NCI-H146 treated with DMSO at 0.1 percent for 48 hours (cell line): ENCODE measurements around the gene BACH2.
"Not testable (repeated sequence)": the region's sequence is repeated elsewhere in the genome, so short reads cannot be mapped to it uniquely, and the experiment has no call there.

Experiments used
- DNase-seq: peaks from one replicate; lab custom pipeline; 2025; ENCODE audit not compliant: unreplicated experiment; lab: John Stamatoyannopoulos, UW

BACH2 gene

DNA sequence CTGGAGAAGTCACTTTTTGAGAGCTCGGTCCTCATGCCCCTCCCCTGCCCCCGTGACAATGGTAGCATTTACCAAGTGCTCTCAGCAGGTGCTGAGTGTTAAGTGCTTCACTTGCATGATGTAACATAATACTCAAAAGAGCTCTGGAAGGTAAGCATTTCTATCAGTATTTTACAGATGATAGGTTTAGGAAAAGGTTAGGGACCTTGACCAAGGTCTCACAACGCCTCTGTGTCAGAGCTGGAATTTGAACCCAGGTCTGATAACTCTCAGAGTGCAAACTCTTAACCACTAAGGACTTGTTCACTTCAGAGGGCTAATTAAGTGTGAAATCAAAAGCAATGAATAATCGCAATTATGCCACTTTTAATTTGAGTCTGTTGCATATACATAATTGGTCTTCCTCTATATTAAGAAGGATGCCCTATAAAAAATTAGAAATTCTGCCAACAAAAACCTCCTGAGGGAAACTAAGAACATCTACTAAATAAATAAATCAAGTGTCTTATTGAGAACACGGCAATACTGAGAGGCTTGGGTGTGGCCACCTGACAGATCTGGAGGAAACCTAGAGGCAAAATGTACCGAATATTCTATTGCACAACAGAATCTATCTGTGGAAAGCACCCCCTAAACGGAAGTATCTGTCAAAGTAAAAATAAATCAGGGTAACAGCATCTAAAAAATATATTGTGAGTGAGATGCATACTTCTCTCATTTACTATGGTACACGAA lies 109.8 kb downstream of the BACH2 start:
- no peak for DNase-seq

DNA sequence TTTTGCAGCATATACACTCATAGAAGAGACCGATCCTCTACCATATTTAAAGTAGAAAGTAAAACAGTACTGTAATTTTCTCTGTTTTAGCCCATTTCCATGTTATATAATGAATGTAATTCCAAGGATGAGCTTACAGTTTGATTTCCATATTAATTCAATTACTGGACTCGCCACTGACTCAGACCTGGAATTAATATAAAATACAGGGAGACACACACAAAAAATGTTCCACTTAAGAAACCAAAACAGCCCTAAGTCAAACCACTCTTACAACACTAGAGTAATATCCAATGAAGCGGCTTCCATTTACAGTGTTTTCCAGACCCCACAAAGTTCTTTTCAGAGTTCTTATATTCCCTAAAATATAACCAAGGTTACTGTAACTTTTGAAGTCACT lies 110.6 kb downstream of the BACH2 start:
- DNase-seq, result no peak

DNA sequence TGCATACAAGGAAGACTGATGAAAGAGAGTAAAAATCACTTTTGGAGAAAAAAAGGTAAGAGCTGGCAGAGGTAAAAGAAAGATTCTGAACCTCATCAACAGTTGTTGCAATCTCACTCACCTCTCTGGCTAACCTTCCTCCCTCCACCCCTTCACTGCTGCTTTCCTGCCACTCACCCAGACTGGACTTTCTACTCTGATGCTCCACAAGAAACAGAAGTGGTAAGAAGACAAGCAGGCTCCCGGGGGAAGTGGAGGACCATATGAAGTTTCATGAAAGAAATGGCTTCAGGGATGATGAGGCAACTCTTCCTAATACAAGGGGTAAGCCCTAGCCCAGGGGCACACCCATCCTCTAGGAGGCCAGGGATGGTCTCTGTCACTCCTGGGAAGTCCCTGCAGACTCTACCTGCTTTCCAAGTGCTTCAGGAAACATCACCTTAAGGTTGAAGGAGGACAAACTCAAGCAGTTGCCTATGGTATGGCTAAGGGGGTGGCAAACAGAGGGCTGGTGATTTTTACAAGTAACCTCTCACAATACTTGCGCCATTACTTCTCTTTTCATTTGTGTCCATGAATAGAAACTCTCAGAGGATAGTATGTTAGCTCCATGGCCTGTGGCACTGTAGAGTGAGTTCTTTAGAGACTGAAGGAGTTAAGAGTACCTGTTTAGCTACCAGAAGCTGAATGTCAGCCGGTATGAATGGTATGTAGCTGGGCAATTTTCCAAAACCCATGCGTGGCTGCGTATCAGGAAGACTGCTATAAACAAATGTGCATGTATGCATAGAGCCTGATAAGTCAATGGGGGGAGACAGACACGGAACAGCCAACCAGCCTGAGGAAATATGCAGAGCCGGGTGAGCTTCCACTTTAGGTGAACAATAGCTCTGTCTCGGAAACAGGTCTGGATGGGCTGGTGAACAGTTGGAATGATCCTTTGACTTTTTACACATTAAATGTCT lies 112.0 kb downstream of the BACH2 start:
- DNase-seq, result no peak

DNA sequence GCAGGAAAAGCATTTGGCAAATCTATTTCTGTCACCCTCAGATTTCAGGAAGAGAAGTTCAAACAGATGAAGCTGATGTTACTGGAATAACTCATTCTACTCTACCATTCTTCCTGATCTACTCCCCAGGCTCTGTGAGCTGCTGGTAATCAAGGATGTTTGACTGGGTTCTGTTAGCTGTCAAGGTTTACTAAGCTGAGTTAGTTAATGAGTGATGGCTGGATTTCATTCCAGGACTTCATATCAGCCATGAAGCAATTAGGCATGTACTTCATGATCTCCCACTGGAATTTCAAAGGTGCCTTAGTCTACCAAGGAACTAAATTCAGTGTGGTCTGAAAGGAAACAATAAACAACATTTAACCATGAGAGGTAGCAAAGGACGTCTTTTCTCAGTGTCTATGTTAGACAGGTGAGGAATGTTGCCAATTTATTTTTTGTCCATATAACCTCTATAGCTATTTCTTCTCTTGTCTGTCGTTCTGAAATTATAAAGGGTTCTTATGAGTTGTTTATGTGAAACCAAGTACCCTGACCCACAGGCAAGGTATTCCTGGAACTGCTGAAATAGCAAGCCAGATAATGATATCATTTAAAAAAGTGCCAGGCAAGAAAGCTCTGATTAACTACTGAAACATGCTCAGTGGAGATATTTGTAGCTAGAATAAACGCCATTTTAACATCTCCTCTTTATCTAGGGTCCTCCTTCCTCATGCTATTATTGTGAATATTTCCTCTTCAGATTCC lies 112.9 kb downstream of the BACH2 start:
- DNase-seq, result no peak

DNA sequence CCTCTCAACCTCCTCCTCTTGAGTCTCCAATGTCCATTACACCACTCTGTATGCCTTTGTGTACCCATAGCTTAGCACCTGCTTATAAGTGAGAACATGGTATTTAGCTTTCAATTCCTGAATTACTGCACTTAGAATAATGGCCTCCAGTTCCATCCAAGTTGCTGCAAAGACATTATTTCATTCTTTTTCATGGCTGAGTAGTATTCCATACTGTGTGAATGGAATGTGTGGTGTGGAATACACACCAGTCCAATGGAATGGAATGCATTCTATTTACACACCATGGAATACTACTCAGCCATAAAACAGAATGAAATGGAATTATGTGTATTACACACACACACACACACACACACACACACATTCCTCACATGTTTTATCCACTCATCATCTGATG lies 116.1 kb downstream of the BACH2 start:
- no peak for DNase-seq

DNA sequence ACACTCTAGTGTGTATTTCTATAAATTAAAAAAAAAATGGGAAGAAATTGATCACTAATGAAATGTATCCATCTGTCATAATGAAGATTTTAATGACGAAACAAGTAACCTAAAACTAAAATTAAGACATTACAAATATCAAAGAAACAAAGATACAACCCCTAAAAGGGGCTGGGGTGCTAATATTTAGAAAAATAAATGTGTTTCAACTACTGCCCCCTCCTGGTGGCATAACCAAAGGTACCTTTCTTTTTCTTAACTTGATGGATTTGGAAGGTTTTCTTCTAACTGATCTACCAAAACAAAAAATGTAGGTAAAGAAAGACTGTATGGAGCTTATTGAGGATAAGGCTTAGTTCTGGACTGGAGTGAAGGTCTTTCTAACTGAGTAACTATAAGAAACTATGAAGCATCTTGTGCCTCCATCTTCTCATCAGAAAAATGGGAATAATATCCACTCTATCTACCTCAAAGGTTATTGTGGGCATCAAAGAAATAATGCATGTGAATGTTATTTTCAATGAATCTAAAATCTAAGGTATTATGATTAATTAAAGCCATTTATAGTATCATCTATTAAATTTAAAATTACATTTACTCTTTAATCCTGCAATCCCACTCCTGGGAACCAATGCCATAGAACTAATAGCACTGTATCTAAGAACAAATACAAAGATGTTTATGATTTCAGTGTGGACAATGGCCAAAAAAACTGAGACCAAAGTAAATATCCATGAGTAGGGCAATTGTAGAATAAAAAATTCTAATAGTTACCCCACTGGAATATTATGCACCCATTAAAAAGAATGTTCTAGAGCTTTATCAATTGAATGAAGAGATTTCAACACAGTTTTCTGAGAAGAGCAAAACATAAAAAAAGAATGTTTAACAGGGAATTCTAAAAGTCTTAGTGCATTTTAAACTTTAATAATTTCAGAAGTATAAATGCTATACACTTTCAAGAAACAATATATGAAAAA lies 117.2 kb downstream of the BACH2 start:
- no peak for DNase-seq

DNA sequence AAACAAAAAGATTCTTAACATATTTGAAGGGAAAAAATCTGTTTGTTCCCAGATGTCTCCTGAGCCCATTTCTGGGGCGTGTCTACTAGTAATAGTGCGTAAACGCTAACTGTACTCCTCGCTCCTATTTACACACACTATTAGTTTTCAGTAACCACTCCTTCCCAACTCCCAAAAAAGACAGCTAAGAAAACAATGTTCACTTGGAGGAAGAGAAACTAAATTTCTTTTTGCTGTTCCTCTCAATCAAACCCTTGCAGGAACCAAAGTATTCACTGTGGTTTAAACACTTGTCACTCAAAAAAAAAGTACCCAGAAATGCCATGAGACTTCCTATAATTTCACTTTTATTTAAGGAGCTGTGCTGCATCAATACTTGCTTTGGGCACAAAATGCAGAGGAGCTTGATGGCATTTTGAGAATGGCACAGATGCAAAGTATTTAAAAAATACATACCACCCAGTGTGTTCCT lies 118.2 kb downstream of the BACH2 start:
- DNase-seq, result no peak

DNA sequence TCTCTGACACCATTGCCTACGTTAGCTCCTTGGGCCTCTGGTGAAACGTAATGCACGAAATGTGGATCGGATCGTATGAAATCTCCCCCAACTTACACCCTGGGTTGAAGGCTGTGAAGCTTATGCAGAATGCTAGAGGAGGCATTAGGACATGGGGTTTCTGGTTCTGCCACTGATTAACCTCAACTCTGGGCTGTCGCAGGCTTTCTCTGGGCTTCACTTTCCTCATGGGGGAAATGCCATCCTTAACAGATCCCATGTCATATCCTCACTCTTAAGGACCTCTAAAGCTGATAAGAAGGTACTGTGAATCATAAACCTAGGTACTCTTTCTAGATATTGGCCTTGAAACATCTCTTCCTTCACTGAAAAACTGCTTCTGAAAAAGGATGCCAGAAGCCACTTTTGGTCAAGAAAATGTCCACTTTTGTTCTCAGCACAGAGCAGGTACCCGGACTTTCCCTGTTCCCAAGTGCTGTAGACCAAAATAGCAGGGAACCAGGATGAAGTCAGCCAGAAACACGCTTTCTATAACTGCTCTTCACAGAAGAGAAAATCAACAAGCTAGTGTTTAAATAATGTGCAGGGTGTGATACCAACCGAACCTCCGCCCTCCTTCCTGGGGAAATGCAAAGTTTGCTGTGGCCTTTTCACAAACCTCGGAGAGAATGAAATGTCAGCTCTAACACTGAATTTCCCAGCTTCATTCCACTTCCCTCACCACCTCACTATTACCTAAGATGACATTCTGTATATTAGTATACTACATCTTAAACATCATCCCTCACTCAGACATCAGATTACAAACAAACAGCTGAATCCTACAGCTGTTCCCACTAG lies 118.9 kb downstream of the BACH2 start:
- no peak for DNase-seq

DNA sequence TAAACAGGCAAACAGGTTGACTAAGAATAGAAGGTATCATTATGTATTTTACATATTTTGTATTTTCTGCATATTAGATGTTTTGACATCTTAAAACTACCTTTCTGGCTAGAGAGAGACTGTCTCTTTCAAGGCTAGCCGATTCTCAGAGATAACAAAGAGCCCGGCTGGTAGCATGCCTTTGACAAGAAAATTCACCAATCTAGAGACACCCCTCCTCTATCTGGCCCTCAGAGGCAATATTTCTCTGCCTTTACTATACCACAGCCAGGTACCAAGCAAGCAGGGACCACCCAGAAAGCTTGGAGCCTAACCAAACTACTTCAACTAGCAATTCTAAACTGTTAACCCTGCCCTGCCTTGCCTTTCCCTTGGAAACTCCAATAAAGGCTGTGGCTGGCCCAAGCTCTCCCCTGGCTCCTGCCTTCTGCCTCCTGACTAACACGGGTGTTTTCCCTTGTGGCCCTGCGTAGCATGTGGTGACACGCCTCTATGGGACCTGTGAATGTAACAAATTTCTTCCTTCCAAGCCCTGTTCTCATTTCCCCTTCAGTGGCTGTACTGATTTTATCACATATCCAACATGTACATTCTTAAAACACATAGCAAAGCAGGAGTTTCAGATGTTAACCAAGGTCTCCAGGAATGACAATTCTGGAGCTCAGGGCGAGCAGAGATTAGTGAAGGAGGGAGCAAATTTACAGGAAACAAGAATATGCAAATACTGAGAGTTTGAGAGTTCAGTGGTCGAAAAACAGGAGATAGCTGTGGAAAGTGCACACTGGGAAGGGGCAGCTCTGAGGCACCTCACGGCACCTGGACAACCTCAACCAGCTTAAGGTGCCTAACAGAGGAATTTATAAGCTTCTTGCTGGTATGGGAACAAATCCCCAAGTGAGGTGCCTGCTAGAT lies 120.8 kb downstream of the BACH2 start:
- no peak for DNase-seq

DNA sequence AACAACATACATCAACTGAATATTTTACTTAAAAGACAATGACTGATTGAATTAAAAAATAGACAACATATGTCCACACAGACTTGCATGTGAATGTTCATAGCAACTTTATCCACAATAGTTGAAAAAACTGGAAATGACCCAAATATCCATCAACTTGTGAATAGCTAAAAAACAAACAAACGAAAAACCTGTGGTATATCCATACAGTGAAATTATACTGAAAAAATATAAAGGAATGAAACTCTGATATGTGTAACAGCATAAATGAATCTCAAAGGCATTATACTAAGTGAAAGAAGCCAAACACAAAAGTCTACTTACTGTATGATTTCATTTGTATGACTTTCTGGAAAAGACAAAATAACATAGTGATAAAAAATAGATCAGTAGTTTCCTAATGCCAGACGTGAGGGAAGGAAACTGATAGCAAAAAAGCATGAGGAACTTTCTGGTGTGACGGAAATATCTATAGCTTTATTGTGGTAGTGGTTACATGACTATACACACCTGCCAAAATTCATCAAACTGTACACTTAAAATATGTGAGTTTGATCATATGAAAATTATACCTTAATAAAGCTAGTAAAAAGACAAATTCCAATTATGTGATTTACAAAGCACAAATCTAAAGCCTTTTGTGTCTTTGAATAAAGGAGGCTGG lies 123.2 kb downstream of the BACH2 start:
- DNase-seq, result no peak

DNA sequence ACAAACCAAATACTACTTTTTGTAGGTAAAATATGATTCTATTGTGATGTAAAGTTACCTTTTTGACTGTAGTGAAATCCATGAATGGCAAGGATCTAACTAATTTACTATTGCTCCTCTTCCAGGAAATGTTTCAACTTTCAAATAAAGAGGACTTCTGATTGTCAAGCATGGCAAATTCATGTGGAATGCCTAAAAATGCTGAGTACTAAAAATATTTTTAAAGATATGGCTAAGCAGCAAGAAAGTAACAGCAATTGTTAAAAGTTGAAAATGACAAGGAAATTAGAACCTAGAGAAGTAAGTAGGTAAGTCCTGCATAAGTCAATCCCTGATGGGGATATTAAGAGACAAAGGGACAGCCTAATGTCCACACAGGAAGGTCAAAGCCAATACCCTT lies 126.0 kb downstream of the BACH2 start:
- DNase-seq, result no peak

DNA sequence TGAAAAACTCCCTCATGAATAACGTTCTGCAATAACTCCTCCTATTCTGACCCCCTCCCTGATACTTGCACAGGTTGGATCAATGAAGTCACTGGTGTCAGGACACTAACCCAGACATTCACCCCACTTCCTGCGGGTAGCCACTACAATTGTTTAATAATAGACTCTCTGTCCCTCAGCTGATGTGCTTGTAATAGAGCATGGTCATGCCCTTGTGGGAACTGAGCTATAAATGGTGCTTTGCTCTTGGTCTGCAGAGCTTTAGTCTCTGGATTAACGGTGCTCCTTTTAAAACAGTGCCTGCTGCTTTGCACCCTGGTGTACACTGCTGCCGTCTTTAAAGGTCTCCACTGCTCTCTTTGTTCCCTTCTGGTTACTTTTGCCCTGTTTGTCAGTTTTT lies 127.3 kb downstream of the BACH2 start:
- DNase-seq, result no peak

DNA sequence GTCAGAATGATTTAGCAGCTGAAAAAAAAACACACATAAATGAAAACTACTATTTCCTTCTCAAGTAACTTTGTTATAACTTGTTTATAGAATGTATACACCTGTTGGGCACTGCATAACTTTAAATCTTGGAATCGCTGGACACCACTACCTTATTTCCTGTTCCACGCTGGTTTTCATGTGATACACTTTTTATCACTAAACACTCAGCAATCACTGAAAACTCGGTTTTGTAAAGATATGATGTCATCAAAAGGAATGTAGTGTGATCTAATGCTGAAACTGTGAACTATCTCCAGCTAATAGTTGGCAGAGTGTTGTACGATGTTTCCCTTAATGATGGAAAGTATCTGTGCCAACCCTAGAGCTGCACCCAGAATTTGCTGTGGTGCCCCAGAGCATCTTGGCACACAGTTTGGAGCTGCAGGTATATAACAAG lies 127.9 kb downstream of the BACH2 start:
- no peak for DNase-seq

DNA sequence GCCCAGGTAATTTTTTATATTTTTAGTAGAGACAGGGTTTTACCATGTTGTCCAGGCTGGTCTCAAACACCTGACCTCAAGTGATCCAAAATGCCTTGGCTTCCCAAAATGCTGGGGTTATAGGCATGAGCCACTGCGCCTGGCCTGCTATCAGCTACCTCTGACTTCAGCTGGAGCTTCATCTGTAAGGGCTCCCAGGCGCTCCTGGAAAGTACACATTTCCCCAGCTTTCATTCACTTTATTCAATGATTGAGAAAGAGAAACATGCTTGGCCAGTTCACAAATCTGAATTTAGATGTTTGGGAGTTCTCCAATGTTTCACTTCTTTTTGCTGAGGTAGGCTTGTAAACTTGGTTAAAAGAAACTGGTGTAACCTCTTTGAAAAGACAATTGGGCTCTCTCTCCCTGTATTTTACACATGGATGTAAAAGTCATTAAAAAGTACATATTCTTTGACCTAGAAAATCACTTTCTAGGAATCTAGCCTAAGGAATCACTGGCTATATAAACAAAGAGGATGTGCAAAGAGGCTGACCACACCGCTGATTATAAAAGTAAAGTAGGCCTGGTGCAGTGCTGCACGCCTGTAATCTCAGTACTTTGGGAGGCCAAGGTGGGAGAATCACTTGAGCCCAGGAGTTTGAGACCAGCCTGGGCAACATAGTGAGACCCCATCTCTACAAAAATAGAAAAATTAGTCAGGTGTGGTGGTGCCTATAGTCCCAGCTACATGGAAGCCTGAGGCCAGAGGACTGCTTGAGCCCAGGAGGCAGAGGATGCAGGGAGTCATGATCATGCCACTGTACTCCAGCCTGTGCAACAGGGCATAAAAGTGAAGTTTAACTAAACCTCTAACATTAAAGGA lies 128.9 kb downstream of the BACH2 start:
- DNase-seq, result no peak

DNA sequence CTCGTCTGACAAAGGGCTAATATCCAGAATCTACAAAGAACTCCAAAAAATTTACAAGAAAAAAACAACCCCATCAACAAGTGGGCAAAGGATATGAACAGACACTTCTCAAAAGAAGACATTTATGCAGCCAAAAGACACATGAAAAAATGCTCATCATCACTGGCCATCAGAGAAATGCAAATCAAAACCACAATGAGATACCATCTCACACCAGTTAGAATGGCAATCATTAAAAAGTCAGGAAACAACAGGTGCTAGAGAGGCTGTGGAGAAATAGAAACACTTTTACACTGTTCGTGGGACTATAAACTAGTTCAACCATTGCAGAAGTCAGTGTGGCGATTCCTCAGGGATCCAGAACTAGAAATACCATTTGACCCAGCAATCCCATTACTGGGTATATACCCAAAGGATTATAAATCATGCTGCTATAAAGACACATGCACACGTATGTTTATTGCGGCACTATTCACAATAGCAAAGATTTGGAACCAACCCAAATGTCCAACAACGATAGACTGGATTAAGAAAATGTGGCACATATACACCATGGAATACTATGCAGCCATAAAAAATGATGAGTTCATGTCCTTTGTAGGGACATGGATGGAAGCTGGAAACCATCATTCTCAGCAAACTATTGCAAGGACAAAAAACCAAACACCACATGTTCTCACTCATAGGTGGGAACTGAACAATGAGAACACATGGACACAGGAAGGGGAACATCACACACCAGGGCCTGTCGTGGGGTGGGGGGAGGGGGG lies 130.3 kb downstream of the BACH2 start:
- not testable (repeated sequence) for DNase-seq
